COR-L47 (cell line): ENCODE measurements around the gene GTPBP1.

Experiments used
- DNase-seq: peaks from one replicate; lab custom pipeline; 2025; lab: John Stamatoyannopoulos, UW

Gene GTPBP1

GRCh38 chr22:38704654-38705234 lies 1.0 kb upstream of the GTPBP1 start:
- DNase-seq = no peak

GRCh38 chr22:38706101-38706900 lies 557 bp downstream of the GTPBP1 start:
- no peak for DNase-seq

- DNase-seq = no peak
These were observed 1.1 kb downstream of the GTPBP1 start for GRCh38 chr22:38706901-38707195.

- no peak for DNase-seq
These were observed 1.6 kb downstream of the GTPBP1 start for GRCh38 chr22:38707346-38707745.

- no peak for DNase-seq
These were observed 2.2 kb downstream of the GTPBP1 start for GRCh38 chr22:38707984-38708383.

- DNase-seq = no peak
These were observed 3.6 kb downstream of the GTPBP1 start for GRCh38 chr22:38709306-38709705.

- no peak for DNase-seq
These were observed 4.6 kb downstream of the GTPBP1 start for GRCh38 chr22:38710351-38710750.

- DNase-seq = no peak
These were observed 5.1 kb downstream of the GTPBP1 start for GRCh38 chr22:38710866-38711265.

GRCh38 chr22:38712486-38713207 lies 6.9 kb downstream of the GTPBP1 start:
- no peak for DNase-seq

GRCh38 chr22:38713921-38714320 lies 8.2 kb downstream of the GTPBP1 start:
- no peak for DNase-seq

- DNase-seq = no peak
These were observed 9.5 kb downstream of the GTPBP1 start for GRCh38 chr22:38715176-38715764.

GRCh38 chr22:38715852-38716251 lies 10.1 kb downstream of the GTPBP1 start:
- DNase-seq = no peak

GRCh38 chr22:38716271-38716670 lies 10.5 kb downstream of the GTPBP1 start:
- no peak for DNase-seq

- no peak for DNase-seq
These were observed 11.1 kb downstream of the GTPBP1 start for GRCh38 chr22:38716826-38717225.

- no peak for DNase-seq
These were observed 11.5 kb downstream of the GTPBP1 start for GRCh38 chr22:38717244-38717643.

GRCh38 chr22:38718414-38718813 lies 12.7 kb downstream of the GTPBP1 start:
- peak; percentile 43 for DNase-seq

GRCh38 chr22:38719196-38719595 lies 13.5 kb downstream of the GTPBP1 start:
- no peak for DNase-seq

GRCh38 chr22:38720350-38720749 lies 14.6 kb downstream of the GTPBP1 start:
- no peak for DNase-seq

- no peak for DNase-seq
These were observed 15.8 kb downstream of the GTPBP1 start for GRCh38 chr22:38721551-38721950.

- DNase-seq = no peak
These were observed 18.4 kb downstream of the GTPBP1 start for GRCh38 chr22:38724176-38724575.

- DNase-seq = peak; percentile 6
These were observed 19.3 kb downstream of the GTPBP1 start for GRCh38 chr22:38724926-38725571.

- no peak for DNase-seq
These were observed 20.3 kb downstream of the GTPBP1 start for GRCh38 chr22:38725900-38726655.
